GM23248 (cell line): ENCODE data around the gene NOXRED1.
"Not testable (repeated sequence)": the region's sequence is repeated elsewhere in the genome, so short reads cannot be mapped to it uniquely, and the experiment has no call there.

Source experiments
- EZH2 ChIP-seq: fragments of 200-600 bp; sonication (generic); IDR thresholded peaks from 2 replicates; pipeline ENCODE4 v1.6.1; 2018; ENCODE audit warnings: antibody characterized with exemption, mild to moderate bottlenecking; ENCODE audit not compliant: insufficient read depth, poor library complexity, severe bottlenecking
- EZH2phosphoT487 ChIP-seq: fragments of 200-600 bp; sonication (generic); IDR thresholded peaks from 2 replicates; pipeline ENCODE4 v1.6.1; 2018; ENCODE audit warnings: antibody characterized with exemption, moderate library complexity, mild to moderate bottlenecking, low read depth; ENCODE audit not compliant: insufficient read depth

- not testable (repeated sequence) for TF ChIP-seq EZH2phosphoT487, EZH2
Observed at GRCh38 chr14:77415403-77416030, 7.8 kb downstream of the NOXRED1 start.
